OCI-LY3 (cell line): ENCODE results near the gene MLXIP.

ENCODE experiments used
- CTCF ChIP-seq: fragments of 200-600, 300-600 bp; sonication (generic); IDR thresholded peaks from 2 replicates; pipeline ENCODE4 v1.5.1; 2014; ENCODE audit warnings: antibody characterized with exemption, low read length, low read depth
- EZH2phosphoT487 ChIP-seq: fragments of 200-600 bp; shearing (Covaris generic); IDR thresholded peaks from 2 replicates; pipeline ENCODE4 v1.6.1; 2018; ENCODE audit warnings: antibody characterized with exemption, mixed run types, low read depth

GRCh38 chr12:122140467-122141257 lies 62.1 kb downstream of the MLXIP start:
- TF ChIP-seq CTCF (no peak), EZH2phosphoT487 (no peak)
